Islet precursor cell (in vitro differentiated cells): ENCODE results near the gene MMP24OS.
A peak's percentile ranks its signal among the peaks of the same experiment; 100 is the strongest.

ENCODE experiments used
- DNase-seq: peaks from one replicate; pipeline ENCODE4 v3.0.0-alpha.2; 2018

MMP24OS gene

GRCh38 chr20:35243986-35244385 lies 33.9 kb downstream of the MMP24OS start:
- DNase-seq: no peak

DNA sequence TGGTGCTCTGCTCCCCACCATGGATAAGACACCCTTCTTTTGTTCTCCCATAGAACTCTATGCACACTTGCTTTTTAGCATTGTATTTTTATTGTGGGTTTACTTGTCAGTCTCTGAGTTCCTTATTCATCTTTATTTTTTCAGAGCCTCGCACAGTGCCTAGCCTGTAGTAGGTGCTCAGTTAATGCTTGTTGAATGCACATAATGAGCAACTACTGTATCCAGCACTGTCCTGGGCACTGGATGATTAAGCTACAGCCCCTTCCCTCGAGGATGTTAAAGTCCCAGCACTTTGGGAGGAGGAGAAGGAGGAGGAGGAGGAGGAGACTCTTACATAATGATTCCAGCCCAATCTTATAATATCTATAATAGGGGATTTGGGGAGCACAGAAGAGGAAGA lies 34.6 kb downstream of the MMP24OS start:
- no peak for DNase-seq

- no peak for DNase-seq
Observed at GRCh38 chr20:35240811-35241293, 37.1 kb downstream of the MMP24OS start.

GRCh38 chr20:35240083-35240810 lies 37.7 kb downstream of the MMP24OS start:
- DNase-seq: no peak

- no peak for DNase-seq
Observed at GRCh38 chr20:35238735-35239134, 39.2 kb downstream of the MMP24OS start.

DNA sequence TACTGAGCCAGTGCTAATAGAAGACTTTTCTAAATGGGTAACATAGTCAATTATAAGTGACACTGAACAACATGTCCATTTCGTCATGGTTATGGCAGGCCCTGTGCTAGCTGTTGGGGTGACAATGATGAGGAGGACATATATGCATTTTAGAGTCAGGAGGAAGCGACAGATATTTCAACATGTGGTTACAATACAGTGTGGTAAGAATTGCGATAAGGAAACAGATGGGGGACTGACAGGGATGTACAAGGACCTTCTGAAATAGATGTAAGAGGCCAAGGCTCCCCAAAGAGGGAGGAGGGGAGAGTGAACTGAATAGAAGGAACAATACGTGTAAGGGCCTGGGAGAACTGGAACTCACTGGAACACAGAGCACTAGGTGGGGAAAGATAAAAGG lies 39.8 kb downstream of the MMP24OS start:
- DNase-seq: no peak

- DNase-seq: no peak
Observed at GRCh38 chr20:35237486-35237885, 40.4 kb downstream of the MMP24OS start.

DNA sequence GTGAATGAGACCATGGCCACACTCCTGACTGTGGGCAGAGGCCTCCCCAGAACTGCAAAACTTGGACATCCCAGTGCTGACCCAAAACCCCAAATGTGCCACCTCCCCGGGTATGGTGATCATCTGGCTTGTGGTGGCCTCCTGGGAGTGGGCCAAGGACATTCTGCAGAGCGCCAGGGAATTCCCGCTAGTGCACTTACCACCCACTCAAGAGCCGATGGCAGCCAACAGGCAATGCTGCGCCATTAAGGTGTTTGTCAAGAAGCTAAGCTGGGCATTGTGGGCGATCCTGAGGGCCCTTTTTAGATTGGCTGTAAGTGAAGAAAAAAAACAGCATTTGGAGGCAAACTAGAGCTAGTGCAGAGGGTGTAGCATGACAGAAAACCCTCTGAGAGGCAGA lies 42.0 kb downstream of the MMP24OS start:
- no peak for DNase-seq

GRCh38 chr20:35232575-35232974 lies 45.3 kb downstream of the MMP24OS start:
- DNase-seq: no peak

DNA sequence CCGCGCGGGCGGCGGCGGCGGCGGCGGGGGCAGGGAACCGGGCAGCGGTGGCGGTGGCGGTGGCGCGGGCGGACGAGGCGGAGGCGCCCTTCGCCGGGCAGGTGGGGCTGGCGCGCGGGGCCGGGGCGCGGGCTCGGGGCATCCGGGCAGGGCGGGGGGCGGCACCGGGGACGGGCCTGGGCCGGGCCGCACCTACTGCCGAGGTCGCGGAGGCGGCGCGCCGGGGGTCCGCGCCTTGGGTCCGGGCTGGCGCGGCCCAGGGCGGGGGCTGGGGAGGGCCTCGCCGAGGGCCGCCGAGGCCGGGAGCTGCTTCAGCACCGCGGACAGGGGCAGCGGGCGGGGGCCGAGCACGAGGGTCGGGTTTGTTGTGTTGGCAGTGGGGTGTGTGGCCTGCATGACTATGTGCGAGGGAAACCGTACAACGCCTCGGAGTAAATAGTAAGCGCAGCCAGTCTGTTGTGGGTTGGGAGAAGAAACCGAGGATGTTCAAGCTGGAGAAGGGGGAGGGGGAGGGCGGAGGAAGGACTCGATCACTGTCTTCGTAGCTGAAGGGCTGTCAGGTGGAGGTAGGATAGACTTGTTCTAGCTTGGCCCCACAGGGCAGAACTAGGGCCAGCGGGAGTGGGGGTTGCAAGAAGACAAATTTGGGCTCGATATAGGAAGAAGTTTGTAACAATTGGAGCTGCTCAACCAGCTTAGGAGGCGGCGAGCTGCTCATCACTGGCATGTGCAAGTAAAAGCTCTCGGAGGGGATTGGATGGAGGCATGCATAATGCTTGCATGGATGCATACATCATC lies 50.8 kb downstream of the MMP24OS start:
- DNase-seq: peak; percentile 87
